SU-DHL-6 (cell line): ENCODE data around the gene ARTN.

Experiments
- H2AFZ ChIP-seq: fragments of 200-600 bp; sonication (generic); 2 replicates; pipeline ENCODE4 v1.6.1; 2014; ENCODE audit warnings: low read depth, mild to moderate bottlenecking, moderate library complexity, mixed read lengths, antibody characterized with exemption, low read length; ENCODE audit not compliant: severe bottlenecking
- H3F3A ChIP-seq: fragments of 200-600 bp; shearing (Covaris generic); 2 replicates; pipeline ENCODE4 v1.6.0; 2016; ENCODE audit warnings: antibody characterized with exemption, mild to moderate bottlenecking; ENCODE audit not compliant: insufficient read depth
- H3K27ac ChIP-seq: fragments of 200-600 bp; sonication (generic); 2 replicates; pipeline ENCODE4 v1.5.1; 2016; ENCODE audit warnings: low read depth, mild to moderate bottlenecking, low read length, moderate library complexity, mixed read lengths
- H3K27me3 ChIP-seq: fragments of 200-600 bp; sonication (generic), shearing (Covaris generic); 2 replicates; pipeline ENCODE4 v1.6.0; 2014; ENCODE audit warnings: mild to moderate bottlenecking, low read length
- H3K36me3 ChIP-seq: fragments of 200-600 bp; sonication (generic); 2 replicates; pipeline ENCODE4 v1.6.1; 2014; ENCODE audit warnings: mild to moderate bottlenecking, low read length, mixed read lengths
- H3K4me2 ChIP-seq: fragments of 300-600, 200-600 bp; shearing (Covaris generic), sonication (generic); 2 replicates; pipeline ENCODE4 v1.6.0; 2014; ENCODE audit warnings: low read length, low read depth, mild to moderate bottlenecking; ENCODE audit not compliant: poor library complexity, severe bottlenecking
- H3K4me3 ChIP-seq: fragments of 200-600 bp; sonication (generic); 2 replicates; pipeline ENCODE4 v1.5.1; 2014; ENCODE audit warnings: antibody characterized with exemption, low read length, mild to moderate bottlenecking, mixed read lengths; ENCODE audit not compliant: insufficient read depth, poor library complexity, severe bottlenecking
- H3K79me2 ChIP-seq: fragments of 200-600 bp; sonication (generic); 2 replicates; pipeline ENCODE4 v1.6.1; 2014; ENCODE audit warnings: mild to moderate bottlenecking, low read length, moderate library complexity; ENCODE audit not compliant: insufficient read depth
- H3K9ac ChIP-seq: fragments of 200-600 bp; sonication (generic); 2 replicates; pipeline ENCODE4 v1.7.0; 2014; ENCODE audit warnings: mild to moderate bottlenecking, low read length
- H3K9me2 ChIP-seq: fragments of 200-600 bp; sonication (generic); replicated peaks from 2 replicates; pipeline ENCODE4 v1.6.1; 2014; ENCODE audit warnings: low read length; ENCODE audit not compliant: insufficient read depth
- H3K9me3 ChIP-seq: fragments of 200-600 bp; sonication (generic); 2 replicates; pipeline ENCODE4 v1.6.1; 2014; ENCODE audit warnings: low read length, mixed read lengths; ENCODE audit not compliant: insufficient read depth
- H4K20me1 ChIP-seq: fragments of 200-600 bp; sonication (generic); 2 replicates; pipeline ENCODE4 v1.6.1; 2014; ENCODE audit warnings: low read depth, mild to moderate bottlenecking, antibody characterized with exemption, low read length, moderate library complexity, mixed read lengths
- EZH2phosphoT487 ChIP-seq: fragments of 200-600 bp; sonication (generic), shearing (Covaris generic); conservative IDR thresholded peaks from 2 replicates; pipeline ENCODE4 v1.6.1; 2018; ENCODE audit warnings: mild to moderate bottlenecking, antibody characterized with exemption, low read length, moderate library complexity, mixed read lengths
- TF ChIP-seq, protein P1 (sequence below): fragments of 200-600 bp; sonication (generic); IDR thresholded peaks from one replicate; pipeline ENCODE4 v1.5.1; 2017; ENCODE audit warnings: antibody characterized with exemption, mild to moderate bottlenecking, low read length, moderate library complexity; ENCODE audit not compliant: insufficient read depth, poor library complexity, severe bottlenecking

Gene ARTN

DNA sequence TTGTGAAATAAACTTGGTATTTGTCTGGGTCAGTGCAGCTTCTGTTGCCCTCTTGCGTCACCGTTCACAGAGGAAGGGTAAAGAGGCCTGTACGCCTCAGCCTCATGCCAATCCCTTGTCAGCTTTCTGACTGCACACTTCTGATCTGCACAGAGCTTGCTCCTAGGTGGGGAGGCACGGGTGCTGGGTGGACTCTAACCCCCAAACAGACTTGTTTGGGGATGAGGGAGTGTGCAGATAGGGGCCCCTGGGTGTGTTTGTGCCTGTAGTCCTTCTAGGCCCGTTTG lies 44.6 kb downstream of the ARTN start:
- H3K27ac ChIP-seq, result peak overlapping the region; percentile 74
- H3K79me2 ChIP-seq, result peaks cover 35% of the 10 kb centered on the region
- peak overlapping the region; percentile 80 for H3K4me3 ChIP-seq
- no peaks in the 10 kb centered on the region for H3K27me3 ChIP-seq
- TF ChIP-seq, protein P1, sequence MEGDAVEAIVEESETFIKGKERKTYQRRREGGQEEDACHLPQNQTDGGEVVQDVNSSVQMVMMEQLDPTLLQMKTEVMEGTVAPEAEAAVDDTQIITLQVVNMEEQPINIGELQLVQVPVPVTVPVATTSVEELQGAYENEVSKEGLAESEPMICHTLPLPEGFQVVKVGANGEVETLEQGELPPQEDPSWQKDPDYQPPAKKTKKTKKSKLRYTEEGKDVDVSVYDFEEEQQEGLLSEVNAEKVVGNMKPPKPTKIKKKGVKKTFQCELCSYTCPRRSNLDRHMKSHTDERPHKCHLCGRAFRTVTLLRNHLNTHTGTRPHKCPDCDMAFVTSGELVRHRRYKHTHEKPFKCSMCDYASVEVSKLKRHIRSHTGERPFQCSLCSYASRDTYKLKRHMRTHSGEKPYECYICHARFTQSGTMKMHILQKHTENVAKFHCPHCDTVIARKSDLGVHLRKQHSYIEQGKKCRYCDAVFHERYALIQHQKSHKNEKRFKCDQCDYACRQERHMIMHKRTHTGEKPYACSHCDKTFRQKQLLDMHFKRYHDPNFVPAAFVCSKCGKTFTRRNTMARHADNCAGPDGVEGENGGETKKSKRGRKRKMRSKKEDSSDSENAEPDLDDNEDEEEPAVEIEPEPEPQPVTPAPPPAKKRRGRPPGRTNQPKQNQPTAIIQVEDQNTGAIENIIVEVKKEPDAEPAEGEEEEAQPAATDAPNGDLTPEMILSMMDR, result no peak
- TF ChIP-seq EZH2phosphoT487, result no peak
- H3K9ac ChIP-seq, result peak overlapping the region; percentile 99
- no peaks in the 10 kb centered on the region for H3K9me2 ChIP-seq
- no peaks in the 10 kb centered on the region for H3K9me3 ChIP-seq
- H4K20me1 ChIP-seq, result no peaks in the 10 kb centered on the region
- no peaks in the 10 kb centered on the region for H3K36me3 ChIP-seq
- H3F3A ChIP-seq, result peaks cover 39% of the 10 kb centered on the region
- no peak overlapping the region for H2AFZ ChIP-seq
- H3K4me2 ChIP-seq, result peak overlapping the region; percentile 72

DNA sequence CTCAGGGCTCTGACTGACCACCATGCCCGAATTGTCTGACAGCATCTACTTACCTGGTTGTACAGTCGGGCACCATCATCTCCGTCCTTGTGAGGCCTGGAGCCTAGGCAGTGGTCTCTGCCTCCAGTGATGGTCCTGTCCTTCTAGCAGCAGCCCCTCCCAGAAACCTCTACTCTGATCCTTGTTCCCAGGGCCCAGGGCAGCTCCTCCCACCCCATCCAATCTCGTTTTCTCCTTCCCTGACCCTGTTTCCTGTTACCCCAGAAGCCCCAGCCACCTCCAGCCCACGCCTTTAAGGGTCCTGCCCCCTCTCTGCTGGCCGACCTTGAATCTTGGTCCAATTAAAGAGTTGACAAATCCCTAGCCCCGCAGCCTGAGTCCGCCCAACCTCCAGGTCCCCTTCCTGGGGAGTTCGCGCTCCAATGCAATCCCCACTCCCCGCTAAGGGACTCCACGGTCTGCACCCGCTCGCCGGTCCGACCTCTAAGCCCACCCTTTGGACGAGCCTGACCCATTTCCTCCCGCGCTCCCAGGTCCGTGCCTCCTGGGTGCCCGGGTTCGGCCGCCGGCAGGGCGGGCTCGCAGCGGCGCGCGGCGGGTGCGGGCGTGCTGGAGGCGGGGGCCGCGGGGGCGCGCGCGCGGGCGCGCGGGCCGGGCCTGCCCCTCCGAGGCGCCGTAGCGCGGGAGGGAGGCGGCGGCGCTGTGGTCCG lies 45.1 kb downstream of the ARTN start, which contains the start of gene B4GALT2:
Gene B4GALT2 (plus strand): TSS at position 660 of the 710 bp plus-strand sequence. CDS start 1,951 bp downstream, outside the sequence.
- no peaks in the 10 kb centered on the region for H3K36me3 ChIP-seq
- H2AFZ ChIP-seq, result no peak within 1 kb of the TSS
- peaks cover 35% of the 10 kb centered on the region for H3K79me2 ChIP-seq

DNA sequence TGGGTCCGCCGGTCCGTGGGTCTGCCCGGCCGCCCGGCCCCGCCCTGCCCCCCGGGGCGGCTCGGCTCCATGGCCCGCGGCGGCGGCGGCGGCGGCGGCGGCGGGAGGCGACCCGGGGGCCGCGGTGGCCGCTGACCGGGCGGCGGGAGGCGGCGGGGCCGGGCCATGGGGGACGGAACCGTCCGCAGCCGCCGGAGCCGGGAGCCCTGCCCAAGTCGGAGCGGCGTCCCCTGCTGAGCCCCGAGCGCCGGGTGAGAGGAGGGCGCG lies 45.6 kb downstream of the ARTN start:
- Histone ChIP-seq H3K9me3 (no peaks in the 10 kb centered on the region), H3K9me2 (no peaks in the 10 kb centered on the region), H4K20me1 (no peaks in the 10 kb centered on the region), H3K27me3 (no peaks in the 10 kb centered on the region), H3F3A (peaks cover 30% of the 10 kb centered on the region), H2AFZ (no peak overlapping the region), H3K79me2 (peaks cover 35% of the 10 kb centered on the region), H3K36me3 (no peaks in the 10 kb centered on the region), H3K27ac (peak overlapping the region; percentile 39), H3K4me3 (peak overlapping the region; percentile 53), H3K4me2 (peak overlapping the region; percentile 66), H3K9ac (peak overlapping the region; percentile 72)
- no peak for TF ChIP-seq EZH2phosphoT487
- TF ChIP-seq, protein P1, result no peak

More for the DNA sequence above, 45.1 kb downstream of the ARTN start, which contains the start of gene B4GALT2:
- Histone ChIP-seq H3K9ac (peak within 1 kb of the TSS; percentile 99), H3F3A (peaks cover 34% of the 10 kb centered on the region), H3K27ac (peak within 1 kb of the TSS; percentile 74), H4K20me1 (no peaks in the 10 kb centered on the region), H3K4me3 (peak within 1 kb of the TSS; percentile 80), H3K4me2 (peak within 1 kb of the TSS; percentile 72), H3K27me3 (no peaks in the 10 kb centered on the region), H3K9me2 (no peaks in the 10 kb centered on the region), H3K9me3 (no peaks in the 10 kb centered on the region)
- no peak for TF ChIP-seq EZH2phosphoT487
- TF ChIP-seq, protein P1, result no peak
